Body of pancreas (tissue), 4 donors: Measurements from ENCODE around the gene ATF2.

Experiments used
- CTCF ChIP-seq, 7 experiments: fragments of 450-650 bp in 4 of 7; fragments of 200-600 bp in 3 of 7; sonication (generic) in 3 of 7; IDR thresholded peaks; one replicate each; pipeline ENCODE4 v1.5.1; 2016 to 2019; ENCODE audit warnings: antibody characterized with exemption in 7 of 7
- POLR2A ChIP-seq, 3 donors: fragments of 450-650 bp; IDR thresholded peaks; one replicate each; pipeline ENCODE4 v1.6.1; 2016; ENCODE audit warnings: antibody characterized with exemption in 3 of 3, mild to moderate bottlenecking in 2 of 3

GRCh38 chr2:175143191-175143590, 24.8 kb downstream of the ATF2 start:
- TF ChIP-seq CTCF (IDR thresholded peaks at IDR 0.05), result no peak
- no peak for TF ChIP-seq POLR2A (IDR thresholded peaks at IDR 0.05)
